GM23248 (cell line): ENCODE results near the gene CTNS. TPM values are rescaled to one million over a fixed set of nuclear protein-coding genes. Genes with fewer than 3 reads are reported as not detected.

Experiments used
- DNase-seq: peaks from one replicate; pipeline ENCODE4 v3.0.0-alpha.2; 2015
- H2AFZ ChIP-seq: fragments of 200-600 bp; sonication (generic); 2 replicates; pipeline ENCODE4 v1.6.1; 2016; ENCODE audit warnings: antibody characterized with exemption
- H3F3A ChIP-seq: fragments of 200-600 bp; sonication (generic); 2 replicates; pipeline ENCODE4 v1.6.1; 2016; ENCODE audit warnings: mild to moderate bottlenecking, antibody characterized with exemption, mixed run types; ENCODE audit not compliant: insufficient read depth
- H3K27ac ChIP-seq: fragments of 200-600 bp; sonication (generic); 2 replicates; pipeline ENCODE4 v1.5.1; 2016; ENCODE audit warnings: mild to moderate bottlenecking
- H3K27me3 ChIP-seq: fragments of 200-600 bp; sonication (generic); replicated peaks from 2 replicates; pipeline ENCODE4 v1.6.1; 2016; ENCODE audit warnings: mild to moderate bottlenecking; ENCODE audit not compliant: insufficient read depth
- H3K36me3 ChIP-seq: fragments of 200-600 bp; sonication (generic); 2 replicates; pipeline ENCODE4 v1.6.1; 2016; ENCODE audit warnings: low read depth, mild to moderate bottlenecking
- H3K4me1 ChIP-seq: fragments of 200-600 bp; sonication (generic); 2 replicates; pipeline ENCODE4 v1.6.1; 2016; ENCODE audit warnings: mild to moderate bottlenecking; ENCODE audit not compliant: insufficient read depth
- H3K4me2 ChIP-seq: fragments of 200-600 bp; sonication (generic); one replicate; pipeline ENCODE4 v1.6.1; 2016; ENCODE audit warnings: mild to moderate bottlenecking; ENCODE audit not compliant: unreplicated experiment
- H3K4me3 ChIP-seq: fragments of 200-600 bp; sonication (generic); 2 replicates; pipeline ENCODE4 v1.5.1; 2016; ENCODE audit warnings: mild to moderate bottlenecking
- H3K79me2 ChIP-seq: fragments of 200-600 bp; sonication (generic); 2 replicates; pipeline ENCODE4 v1.6.1; 2016; ENCODE audit warnings: mild to moderate bottlenecking; ENCODE audit not compliant: insufficient read depth
- H3K9ac ChIP-seq: fragments of 200-600 bp; sonication (generic); 2 replicates; pipeline ENCODE4 v1.6.1; 2016; ENCODE audit warnings: mild to moderate bottlenecking
- H3K9me2 ChIP-seq: fragments of 200-600 bp; sonication (generic); 2 replicates; pipeline ENCODE4 v1.6.1; 2016; ENCODE audit warnings: mixed run types, mild to moderate bottlenecking, moderate library complexity; ENCODE audit not compliant: insufficient read depth
- H3K9me3 ChIP-seq: fragments of 200-600 bp; sonication (generic); one replicate; pipeline ENCODE4 v1.6.1; 2017; ENCODE audit warnings: low read depth
- H4K20me1 ChIP-seq: fragments of 200-600 bp; sonication (generic); 2 replicates; pipeline ENCODE4 v1.6.0; 2016; ENCODE audit not compliant: insufficient read depth
- EZH2 ChIP-seq: fragments of 200-600 bp; sonication (generic); IDR thresholded peaks from 2 replicates; pipeline ENCODE4 v1.6.1; 2018; ENCODE audit warnings: antibody characterized with exemption, mild to moderate bottlenecking; ENCODE audit not compliant: insufficient read depth, poor library complexity, severe bottlenecking
- EZH2phosphoT487 ChIP-seq: fragments of 200-600 bp; sonication (generic); IDR thresholded peaks from 2 replicates; pipeline ENCODE4 v1.6.1; 2018; ENCODE audit warnings: antibody characterized with exemption, moderate library complexity, mild to moderate bottlenecking, low read depth; ENCODE audit not compliant: insufficient read depth
- WGBS, 2 experiments: methylation state at CpG; one replicate each; pipeline ENCODE4 v1.1.6; 2015 to 2017; ENCODE audit warnings: low lambda C conversion rate in 2 of 2, low coverage in 1 of 2; ENCODE audit errors: missing lambda C conversion rate in 2 of 2; 5-methylcytosine and 5-hydroxymethylcytosine counted together
- in situ Hi-C: fragments of 300-500 bp; cut with MboI; formaldehyde crosslinking; loops from 2 replicates; pipeline ENCODE4 v1.15.0; 2020
- polyA plus RNA-seq: library from polyadenylated mRNA; unstranded; fragments of >200 nt; fragmentation: Nextera tagmentation; extraction: Ambion mirVana; gene quantifications from 2 replicates; pipeline ENCODE4 v1.2.1, GENCODE V29; 2016
- total RNA-seq: library from RNA; depleted of rRNA; stranded (reverse); fragments of >200 nt; shearing (Covaris generic); gene quantifications from 2 replicates; pipeline ENCODE4 v1.2.3, GENCODE V29; 2014

CTNS gene
- total and polyA plus RNA-seq, 2 experiments from 2014 or later, result 7.2 to 7.5 TPM

DNA sequence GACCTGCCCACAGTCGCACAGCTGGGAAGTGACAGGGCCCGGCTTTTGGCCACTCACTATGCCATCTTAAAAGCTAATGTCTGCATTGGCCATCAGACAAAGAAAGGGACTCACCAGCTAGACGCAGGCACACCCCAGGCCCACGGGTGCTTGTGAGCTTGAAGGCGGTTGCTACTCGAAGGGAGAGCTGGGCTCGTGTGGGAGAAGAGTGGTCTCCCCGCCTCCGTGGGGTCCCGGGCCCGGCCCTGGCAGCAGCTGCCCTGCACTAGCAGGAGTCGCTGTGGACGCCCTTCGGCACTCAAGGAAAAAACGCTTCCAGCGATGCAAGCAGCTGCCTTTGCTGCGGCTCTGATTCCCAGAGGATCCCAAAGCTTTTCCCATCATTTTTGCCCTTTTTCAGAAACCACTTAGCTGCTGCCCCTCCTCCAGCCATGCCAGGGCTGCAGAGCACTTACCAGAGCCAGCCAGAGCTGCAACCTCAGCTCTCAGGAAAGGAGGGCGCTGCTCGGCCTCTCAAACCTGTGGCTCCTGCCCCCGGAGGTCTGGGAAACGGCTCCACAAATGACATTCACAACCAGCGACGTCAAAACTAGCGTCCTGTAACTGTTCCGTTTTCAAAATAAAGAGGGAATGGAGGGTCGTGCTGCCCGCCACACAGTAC, 39.6 kb upstream of the CTNS start:
- H3K9ac ChIP-seq, result no peak overlapping the region
- no peak overlapping the region for H2AFZ ChIP-seq
- no peaks in the 10 kb centered on the region for H3K36me3 ChIP-seq
- no peaks in the 10 kb centered on the region for H3K27me3 ChIP-seq
- 90 to 91% methylated on average over 26 to 27 of the region's 27 CpGs for whole genome bisulfite sequencing, 2 experiments
- H3K4me3 ChIP-seq, result no peak overlapping the region
- H3K9me2 ChIP-seq, result no peaks in the 10 kb centered on the region
- in situ Hi-C loops, result no loop called here
- no peaks in the 10 kb centered on the region for H3K4me1 ChIP-seq
- no peaks in the 10 kb centered on the region for H3K9me3 ChIP-seq
- H3K4me2 ChIP-seq, result no peak overlapping the region
- no peaks in the 10 kb centered on the region for H3F3A ChIP-seq
- H3K79me2 ChIP-seq, result no peaks in the 10 kb centered on the region
- no peak for DNase-seq
- TF ChIP-seq EZH2, result no peak
- no peak for TF ChIP-seq EZH2phosphoT487
- H4K20me1 ChIP-seq, result no peaks in the 10 kb centered on the region
- no peak overlapping the region for H3K27ac ChIP-seq

DNA sequence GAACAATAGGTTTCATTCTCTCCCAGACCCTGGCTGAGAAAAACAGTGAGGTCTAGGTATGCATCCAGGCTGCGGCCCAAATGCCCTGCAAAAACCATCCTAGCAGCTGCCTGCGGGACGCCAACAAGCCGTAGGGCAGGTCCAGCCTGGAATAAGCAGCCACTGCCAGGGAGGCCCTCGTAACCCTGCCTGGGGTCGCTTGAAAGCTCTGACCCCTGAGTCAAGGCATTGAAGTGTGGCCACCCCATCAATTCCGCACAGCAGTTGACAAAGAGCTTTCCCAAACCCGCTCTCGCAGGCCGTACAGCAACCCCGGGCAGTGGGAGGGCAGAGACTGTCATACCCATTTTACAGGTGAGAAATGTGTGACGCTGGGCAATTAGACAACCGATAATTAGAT, 38.5 kb upstream of the CTNS start:
- Histone ChIP-seq H3K27me3 (no peaks in the 10 kb centered on the region), H4K20me1 (no peaks in the 10 kb centered on the region), H3K9me2 (no peaks in the 10 kb centered on the region), H3K9ac (no peak overlapping the region), H2AFZ (no peak overlapping the region), H3K4me1 (no peaks in the 10 kb centered on the region), H3K79me2 (no peaks in the 10 kb centered on the region), H3K4me2 (no peak overlapping the region), H3K36me3 (no peaks in the 10 kb centered on the region), H3K4me3 (no peak overlapping the region), H3K27ac (no peak overlapping the region), H3K9me3 (no peaks in the 10 kb centered on the region), H3F3A (peaks cover under 1% of the 10 kb centered on the region; the same call in 1 of the 2 replicates)
- 86 to 87% methylated on average over 13 of the region's 13 CpGs for WGBS, 2 experiments
- DNase-seq, result no peak
- TF ChIP-seq EZH2phosphoT487 (no peak), EZH2 (no peak)
- in situ Hi-C loops, result no loop called here

DNA sequence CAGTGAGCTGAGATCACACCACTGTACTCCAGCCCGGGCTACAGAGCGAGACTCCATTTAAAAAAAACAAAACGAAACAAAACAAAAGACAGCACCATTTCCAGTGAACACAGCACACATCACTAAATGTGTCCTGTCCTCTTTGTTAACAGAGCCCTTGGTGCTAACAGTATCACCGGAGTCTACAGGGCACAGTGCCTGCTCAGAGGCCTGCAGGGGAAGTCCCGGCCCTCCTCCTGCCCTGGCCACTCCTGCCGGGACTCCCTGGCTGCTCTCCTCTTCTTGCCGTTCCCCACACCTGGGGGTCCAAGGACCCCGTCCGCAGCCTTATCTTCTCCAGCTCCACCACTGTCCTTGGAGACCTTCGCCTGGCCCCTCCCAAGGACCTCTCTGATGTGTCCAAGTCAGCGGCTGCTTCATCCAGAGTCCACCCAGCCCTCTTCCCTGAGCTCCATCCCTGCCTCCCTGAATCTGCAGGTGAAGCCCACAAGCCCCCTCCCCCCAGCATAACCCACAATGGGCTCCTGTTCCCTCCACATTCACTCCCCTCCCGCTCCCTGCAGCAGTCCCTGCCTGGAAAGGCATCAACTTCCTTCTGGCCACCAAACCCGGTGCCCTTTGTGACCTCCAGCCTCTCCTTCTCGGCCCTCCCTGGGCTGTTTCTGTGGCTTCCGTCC, 35.9 kb upstream of the CTNS start:
- H3K9ac ChIP-seq, result no peak overlapping the region
- no peak overlapping the region for H2AFZ ChIP-seq
- no peaks in the 10 kb centered on the region for H3K79me2 ChIP-seq
- H3F3A ChIP-seq, result peaks cover 8% of the 10 kb centered on the region; the same call in 1 of the 2 replicates
- H3K4me3 ChIP-seq, result no peak overlapping the region
- H3K4me2 ChIP-seq, result no peak overlapping the region
- no peak overlapping the region for H3K27ac ChIP-seq
- H3K9me3 ChIP-seq, result no peaks in the 10 kb centered on the region
- TF ChIP-seq EZH2phosphoT487, result no peak
- no peak for TF ChIP-seq EZH2
- 90 to 93% methylated on average over 14 to 15 of the region's 15 CpGs for WGBS, 2 experiments
- H3K9me2 ChIP-seq, result no peaks in the 10 kb centered on the region
- no peak for DNase-seq
- in situ Hi-C loops, result no loop called here
- no peaks in the 10 kb centered on the region for H3K27me3 ChIP-seq
- H3K4me1 ChIP-seq, result no peaks in the 10 kb centered on the region
- no peaks in the 10 kb centered on the region for H4K20me1 ChIP-seq
- no peaks in the 10 kb centered on the region for H3K36me3 ChIP-seq

DNA sequence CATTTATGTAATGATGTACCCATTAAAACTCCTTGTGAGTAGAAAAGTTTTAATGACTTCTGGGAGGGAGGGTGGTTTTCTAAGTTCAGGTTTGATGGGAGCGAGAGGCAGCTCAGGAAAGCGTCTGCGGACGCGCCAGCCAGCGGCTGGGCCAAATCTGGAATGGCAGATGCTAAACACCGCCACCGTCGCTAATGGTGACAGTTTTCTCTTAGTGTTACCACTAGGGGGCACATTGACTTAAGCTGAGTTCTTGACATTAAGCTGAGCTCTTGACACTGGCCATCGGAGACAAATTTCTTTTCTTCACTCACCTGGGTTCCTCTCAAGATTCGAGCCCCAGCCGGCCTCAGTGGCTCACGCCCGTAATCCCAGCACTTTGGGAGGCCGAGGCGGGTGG, 34.1 kb upstream of the CTNS start:
- Histone ChIP-seq H4K20me1 (no peaks in the 10 kb centered on the region), H2AFZ (no peak overlapping the region), H3K79me2 (no peaks in the 10 kb centered on the region), H3K4me2 (no peak overlapping the region), H3K36me3 (no peaks in the 10 kb centered on the region), H3K9me2 (no peaks in the 10 kb centered on the region), H3K9me3 (no peaks in the 10 kb centered on the region), H3K27me3 (no peaks in the 10 kb centered on the region), H3K9ac (no peak overlapping the region), H3K4me1 (no peaks in the 10 kb centered on the region), H3K27ac (no peak overlapping the region), H3F3A (peaks cover 8% of the 10 kb centered on the region; the same call in 1 of the 2 replicates), H3K4me3 (no peak overlapping the region)
- peak; percentile 27 for DNase-seq
- in situ Hi-C loops, result no loop called here
- no peak for TF ChIP-seq EZH2phosphoT487
- no peak for TF ChIP-seq EZH2
- 88 to 92% methylated on average over 15 to 16 of the region's 16 CpGs for WGBS, 2 experiments
